Activated naive CD8-positive, alpha-beta T cell treated with anti-CD3 and anti-CD28 coated beads, Interleukin-2, amount 50 U/mL, for 16 hours (primary cell): Measurements from ENCODE around the gene PYGM.

Experiments used
- DNase-seq: peaks from one replicate; pipeline ENCODE4 v3.0.0-alpha.2; 2020; ENCODE audit warnings: low read depth, low spot score

PYGM gene

DNA sequence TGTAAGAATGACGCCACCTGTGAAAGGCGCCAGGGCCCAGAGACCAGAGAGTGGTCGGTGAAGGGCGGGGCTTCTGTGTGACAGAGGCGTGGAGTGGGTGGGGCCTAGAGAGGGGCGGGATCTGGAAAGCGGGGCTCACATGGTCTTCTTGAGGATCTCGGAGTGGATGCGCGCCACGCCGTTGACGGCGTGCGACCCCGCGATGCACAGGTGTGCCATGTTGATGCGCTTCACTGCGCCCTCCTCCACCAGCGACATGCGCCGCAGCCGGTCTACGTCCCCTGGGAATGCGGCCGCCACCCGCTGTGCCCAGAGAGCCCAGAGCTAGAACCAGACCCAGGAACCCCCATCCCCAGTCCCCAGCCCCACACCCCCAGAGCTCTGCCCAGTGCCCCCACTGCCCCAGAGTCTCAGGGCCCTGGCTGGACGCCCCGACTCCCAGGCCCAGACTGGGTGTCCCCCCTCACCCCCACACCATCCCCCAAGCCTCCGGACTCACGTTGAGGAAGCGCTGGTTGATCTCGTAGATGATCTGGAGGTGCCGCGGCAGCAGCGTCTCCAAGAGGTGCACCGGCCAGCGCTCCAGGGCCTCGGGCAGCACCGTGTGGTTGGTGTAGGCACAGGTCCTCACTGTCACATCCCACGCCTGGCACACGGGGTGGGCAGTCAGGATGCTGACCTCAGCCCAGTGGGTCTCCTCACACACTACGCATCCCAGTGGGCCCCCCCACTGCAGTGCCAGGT lies 6.2 kb downstream of the PYGM start:
- no peak for DNase-seq

DNA sequence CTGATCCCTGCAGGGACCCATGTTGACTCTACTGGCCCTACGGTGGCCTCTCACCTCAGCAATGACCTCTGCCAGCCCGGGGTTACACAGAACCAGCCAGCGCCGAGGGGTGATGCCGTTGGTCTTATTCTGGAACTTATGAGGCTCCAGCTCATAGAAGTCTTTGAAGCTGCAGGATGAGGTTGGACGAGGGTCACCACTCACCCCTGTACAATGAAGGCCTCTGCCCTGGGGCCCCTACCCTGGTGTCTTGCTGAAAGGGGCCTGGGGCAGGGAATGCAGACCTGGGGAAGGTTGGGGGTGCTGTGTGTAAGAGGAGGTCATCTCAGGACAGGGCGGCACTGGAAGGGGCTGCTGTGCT lies 6.8 kb downstream of the PYGM start:
- DNase-seq, result no peak

DNA sequence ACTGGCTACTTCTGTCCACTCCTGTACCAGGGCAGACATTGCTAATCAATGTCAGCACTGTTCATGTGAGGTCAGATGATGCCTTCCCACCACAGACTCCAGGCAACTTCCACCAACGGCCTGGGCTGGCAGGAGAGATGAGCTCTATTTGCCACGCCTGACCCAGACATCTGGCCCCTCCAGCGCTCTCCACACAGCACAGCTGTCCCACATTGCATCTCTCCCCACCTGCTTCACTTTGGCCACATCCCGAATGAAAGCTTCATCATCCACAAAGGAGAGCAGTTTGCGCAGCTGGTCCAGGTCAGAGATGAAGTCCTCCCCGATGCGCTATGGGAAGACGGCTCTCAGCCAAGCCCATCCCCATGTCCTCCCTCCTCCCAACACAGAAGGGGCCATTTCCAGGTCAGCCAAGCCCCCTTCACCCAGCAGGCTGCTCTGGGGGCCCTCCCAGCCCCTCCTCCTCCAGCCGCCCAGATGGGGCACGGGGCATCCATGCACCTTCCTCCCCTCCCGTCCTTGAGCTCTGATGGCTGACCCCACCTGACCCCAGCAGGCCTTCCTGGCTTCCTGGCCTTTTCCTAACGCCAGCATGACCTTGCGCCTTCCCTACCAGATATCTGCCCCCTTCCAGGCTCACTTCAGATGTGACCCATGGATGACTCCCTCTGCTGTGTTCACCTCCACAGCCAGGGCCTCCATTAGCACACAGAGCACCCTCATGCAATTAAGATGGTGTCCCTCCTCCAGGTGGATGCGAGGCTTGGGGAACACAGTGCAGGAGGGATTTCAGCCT lies 7.4 kb downstream of the PYGM start:
- DNase-seq, result no peak

DNA sequence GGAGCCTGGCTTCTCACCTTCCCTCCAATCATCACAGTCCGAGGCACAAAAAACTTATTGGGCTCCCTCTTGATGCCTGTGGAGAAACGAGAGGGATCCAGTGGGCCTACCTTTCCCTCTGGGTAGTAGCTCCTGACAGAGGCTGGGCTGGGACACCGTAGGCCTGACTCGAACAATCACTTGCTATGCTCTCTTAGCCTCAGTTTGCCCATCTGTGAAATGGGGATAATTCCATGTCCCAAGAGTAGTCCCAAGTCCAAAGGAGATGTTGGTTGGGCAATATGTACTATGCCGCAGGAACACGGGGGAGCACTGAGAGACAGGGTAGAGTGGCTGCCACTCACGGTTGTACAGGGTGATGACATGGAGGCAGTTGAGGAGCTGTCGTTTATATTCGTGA lies 8.2 kb downstream of the PYGM start:
- DNase-seq, result no peak

DNA sequence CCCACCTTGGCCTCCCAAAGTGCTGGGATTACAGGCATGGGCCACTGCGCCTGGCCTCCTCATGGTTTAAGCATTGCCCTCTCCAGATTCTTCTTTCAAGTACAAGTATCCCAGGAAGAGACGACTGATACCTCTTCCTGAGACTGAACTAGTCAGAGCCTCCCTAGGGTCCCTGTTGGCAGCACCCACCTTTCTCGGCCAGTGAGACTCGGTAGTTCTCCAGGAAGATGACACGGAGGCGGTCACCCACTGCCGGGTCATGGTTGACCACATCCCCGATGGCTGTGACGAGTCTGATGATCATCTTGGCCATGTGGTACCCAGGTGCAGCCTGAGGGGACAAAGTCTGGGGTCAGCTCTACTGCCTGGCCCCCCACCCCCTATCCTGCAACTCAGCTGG lies 8.6 kb downstream of the PYGM start:
- no peak for DNase-seq

DNA sequence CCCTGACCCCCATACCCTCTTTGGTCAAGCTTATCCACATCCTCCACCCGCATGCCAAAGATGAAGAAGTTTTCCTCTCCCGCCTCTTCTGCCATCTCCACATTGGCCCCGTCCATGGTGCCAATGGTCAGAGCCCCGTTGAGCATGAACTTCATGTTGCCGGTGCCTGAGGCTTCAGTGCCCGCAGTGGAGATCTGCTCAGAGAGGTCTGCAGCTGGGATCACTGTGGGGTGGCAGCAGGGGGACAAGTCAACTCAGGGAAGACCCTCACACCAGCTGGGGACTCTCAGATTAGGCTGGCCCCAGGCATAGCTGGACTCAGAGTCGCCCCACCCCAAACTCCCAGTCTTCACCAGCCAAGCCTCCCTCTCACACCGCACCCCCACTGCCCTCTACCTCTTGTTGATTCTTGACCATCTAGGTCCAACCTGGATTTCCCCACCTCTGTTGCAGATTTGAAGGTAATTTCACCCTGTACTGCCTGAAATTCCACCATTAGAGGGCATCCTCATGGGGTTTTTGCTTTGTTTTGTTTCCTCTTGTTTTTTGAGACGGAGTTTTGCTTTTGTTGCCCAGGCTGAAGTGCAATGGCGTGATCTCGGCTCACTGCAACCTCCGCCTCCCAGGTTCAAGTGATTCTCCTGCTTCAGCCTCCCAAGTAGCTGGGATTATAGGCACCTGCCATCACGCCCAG lies 9.3 kb downstream of the PYGM start:
- DNase-seq, result no peak

DNA sequence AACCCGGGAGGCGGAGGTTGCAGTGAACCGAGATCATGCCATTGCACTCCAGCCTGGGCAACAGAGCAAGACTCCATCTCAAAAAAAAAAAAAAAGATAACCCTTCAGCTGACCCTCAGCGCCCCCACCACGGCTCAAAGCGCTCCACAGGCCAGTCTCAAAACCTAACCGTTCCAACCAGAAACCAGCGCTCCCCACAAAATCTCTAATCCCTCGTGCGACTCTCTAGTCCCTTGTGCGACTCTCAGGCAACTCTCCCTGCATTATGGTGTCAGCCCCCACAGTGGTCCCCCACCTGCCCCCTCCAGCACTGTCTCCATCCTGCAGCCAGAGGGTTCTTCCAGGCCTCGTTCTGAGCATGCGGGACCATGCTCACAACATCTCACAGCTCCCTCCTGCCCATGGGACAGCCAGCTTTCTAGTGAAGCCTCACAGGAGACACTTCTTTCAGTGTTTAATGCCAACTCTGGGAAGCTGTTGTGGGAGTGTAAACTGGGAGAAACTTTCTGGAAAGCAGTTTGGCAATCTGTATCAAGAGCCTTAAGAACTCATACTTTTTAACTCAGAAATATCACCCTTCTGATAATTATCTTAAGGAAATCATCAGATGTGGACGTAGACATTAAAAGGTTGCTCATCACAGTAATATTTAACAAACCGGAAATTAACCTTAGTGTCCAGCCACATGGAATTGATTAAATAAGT lies 11.7 kb downstream of the PYGM start:
- no peak for DNase-seq

DNA sequence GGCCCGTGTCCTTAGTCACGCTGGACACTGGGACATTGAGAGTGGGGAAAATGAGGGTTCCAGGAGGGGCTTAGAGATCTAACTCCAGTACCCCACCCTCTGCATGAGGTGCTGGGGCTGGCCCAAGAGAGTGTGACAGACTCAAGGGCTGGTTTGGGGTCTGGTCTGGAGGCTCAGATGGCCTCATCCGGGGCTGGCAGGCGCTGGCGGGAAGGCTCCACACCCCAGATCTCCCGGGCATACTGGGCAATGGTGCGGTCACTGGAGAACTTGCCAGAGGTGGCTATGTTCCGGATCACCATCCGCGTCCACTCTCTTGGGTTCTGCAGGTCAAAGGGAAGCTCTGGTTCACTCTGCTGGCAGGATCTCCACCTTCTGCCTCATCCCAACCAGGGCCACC lies 13.3 kb downstream of the PYGM start:
- no peak for DNase-seq

DNA sequence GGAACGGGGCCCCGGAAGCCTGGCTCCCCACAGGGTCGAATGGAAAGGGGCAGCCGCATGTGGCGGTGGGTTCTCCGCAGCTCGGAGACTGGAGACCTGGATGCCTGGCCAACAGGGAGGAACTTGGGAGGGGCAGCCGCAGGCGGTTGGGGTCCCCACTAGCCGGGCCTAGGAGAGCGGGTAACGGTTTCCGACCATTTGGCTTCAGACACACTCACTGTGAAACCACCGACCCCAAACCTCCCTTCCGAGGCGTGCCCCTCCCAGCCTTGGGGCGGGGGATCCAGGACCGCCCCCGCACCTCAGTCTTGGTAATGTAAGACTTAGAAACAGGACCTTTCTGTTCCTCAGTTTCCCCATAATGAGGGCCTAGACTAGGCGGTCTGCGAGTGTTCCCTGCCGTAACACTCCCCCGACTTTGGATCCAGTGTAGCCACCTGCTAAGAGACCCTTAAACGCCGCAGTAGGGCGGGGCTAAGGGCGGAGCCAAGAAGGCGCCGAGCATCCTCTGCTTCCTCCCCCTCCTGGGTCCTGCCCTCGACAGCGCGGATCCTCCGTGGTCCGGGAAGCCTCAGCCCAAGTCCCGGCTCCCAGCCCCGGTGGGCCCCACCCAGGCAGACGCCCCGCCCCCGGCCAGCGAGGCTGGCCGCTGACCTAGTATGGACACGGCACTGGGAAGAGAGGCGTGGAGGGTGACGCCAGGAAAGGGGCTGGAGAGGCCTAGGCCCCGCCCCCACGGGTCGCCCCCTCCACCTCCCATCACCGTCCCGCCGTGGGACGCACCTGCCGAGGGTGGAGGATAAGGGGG lies 14.0 kb downstream of the PYGM start:
- peak; percentile 37 for DNase-seq

DNA sequence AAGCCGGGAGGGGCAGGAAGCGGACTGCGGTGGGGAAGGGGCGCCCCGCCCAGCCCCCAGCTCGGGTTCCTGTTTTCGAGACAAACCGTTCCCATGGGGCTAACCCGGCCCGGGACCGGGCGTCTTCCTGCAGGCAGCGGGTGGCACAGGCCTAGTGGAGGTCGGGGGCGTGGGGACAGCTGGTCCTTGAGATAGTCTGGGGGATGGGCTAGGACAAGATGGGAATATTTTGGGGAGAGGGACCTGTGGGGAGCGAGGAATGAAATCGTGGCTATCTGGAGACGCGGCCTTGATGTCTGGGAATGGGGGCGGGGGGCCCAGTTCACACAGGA lies 14.6 kb downstream of the PYGM start:
- DNase-seq, result no peak

DNA sequence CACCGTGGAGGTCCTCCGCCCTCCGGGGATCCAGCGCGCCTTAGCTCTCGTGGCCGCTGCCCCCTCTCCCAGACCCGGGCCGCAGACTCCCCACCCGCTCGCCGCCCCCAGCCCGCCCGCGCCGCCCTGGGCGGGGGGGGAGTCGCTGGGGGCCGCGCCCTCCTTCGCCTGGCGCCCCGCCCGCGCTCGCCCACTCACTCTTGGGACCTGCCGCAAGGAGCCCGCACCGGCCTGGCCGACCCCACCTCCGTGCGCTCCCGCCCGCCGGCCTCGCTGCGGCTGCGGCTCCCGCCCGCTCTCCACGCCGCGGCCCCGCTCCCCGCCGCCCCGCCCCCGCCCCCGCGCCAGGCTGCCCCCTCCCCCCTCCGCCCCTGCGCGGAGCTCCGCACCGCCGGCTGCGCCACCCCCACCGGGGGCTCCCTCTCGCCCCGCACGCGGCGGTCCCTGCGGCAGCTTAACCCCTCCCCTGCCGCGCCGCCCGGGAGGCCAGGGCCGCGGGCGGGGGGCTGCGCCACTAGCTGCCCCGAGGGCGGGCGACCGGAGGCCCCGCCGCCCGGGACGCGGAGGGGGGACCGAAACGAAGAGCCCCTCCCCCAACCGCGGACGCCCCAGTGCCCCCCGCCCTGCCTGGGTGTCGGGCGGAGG lies 15.1 kb downstream of the PYGM start:
- no peak for DNase-seq

DNA sequence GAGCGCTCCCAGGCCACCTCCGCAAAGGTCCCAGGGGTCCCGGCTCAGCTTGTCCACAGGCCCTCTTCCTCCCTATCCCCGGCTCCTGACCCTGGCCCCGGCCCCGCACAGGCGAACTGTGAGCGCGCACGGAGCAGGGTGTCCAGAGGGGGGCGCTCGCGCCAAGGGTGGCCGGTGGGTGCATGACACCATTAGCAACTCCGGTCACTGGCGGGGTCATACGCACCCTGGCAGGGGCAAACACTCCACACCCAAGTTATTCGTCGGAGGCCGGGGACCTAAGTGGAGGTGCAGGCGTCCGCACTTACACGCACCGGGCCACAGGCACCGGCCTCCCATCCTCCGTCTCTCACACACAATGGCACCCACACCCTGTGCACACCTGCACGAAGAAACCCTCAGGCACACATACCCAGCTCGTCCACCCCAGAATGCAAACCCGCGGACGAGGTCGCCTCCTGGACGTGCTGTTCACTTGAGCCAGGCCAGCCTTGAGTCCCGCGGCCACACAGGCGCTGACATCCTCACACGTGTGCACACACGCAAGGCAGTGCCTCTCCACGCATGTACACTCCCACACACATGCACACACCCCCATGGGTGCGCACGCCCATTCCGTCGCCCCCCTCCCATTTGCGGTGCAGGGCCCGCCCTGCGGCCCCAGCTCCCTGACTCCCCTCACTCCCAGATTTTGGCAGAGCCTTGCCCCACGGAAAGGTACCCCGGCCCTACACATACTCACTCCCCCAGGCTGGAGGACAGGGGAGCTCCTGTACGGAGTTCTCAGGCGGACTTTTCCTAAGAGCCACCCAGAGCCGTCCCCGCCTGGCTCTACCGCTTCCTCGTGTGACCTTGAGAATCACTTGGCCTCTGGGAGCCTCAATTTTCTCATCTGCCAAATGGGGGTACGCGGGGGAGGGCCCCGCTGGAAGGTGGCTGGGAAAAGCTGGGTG lies 15.9 kb downstream of the PYGM start, which contains the start of gene RASGRP2:
Gene RASGRP2, minus strand, starts transcription at position 552 of the 953 bp plus-strand sequence. CDS start 1,276 bp downstream, outside the sequence.
- peak; percentile 45 for DNase-seq

DNA sequence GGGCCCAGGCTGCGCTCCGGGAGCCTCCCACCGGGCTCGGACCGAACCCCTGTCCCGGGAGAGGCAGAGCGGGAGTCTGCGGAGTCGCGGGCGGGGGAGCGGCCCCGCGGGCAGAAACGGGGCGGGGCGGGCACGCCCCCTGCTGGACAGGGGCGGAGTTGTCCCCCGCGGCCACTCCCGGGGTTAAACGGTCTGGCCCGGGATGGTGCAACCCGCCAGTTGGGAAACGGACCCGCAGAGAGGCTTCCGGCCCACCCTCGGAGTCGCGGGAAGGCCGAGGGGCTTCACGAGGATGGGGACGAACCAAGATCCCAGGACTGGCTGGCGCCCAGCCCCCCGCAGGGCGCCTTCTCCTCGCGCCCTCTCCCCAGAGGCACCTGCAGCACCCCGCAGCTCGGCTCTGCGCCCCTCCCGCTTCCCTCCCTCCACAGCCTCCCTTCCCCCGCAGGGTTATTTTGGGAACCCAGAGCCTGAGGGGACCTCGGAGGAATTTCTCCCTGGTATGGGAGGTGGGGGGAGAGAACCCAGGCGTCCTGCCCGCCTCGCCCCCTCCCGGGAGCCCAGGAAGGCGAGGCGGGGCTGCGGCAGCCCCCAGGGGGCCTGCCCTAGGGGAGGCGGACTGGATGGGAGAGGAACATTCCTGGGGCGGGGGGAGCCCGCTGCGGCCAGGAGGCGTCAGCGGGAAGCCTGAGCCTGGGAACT lies 16.7 kb downstream of the PYGM start:
- DNase-seq, result peak; percentile 54

DNA sequence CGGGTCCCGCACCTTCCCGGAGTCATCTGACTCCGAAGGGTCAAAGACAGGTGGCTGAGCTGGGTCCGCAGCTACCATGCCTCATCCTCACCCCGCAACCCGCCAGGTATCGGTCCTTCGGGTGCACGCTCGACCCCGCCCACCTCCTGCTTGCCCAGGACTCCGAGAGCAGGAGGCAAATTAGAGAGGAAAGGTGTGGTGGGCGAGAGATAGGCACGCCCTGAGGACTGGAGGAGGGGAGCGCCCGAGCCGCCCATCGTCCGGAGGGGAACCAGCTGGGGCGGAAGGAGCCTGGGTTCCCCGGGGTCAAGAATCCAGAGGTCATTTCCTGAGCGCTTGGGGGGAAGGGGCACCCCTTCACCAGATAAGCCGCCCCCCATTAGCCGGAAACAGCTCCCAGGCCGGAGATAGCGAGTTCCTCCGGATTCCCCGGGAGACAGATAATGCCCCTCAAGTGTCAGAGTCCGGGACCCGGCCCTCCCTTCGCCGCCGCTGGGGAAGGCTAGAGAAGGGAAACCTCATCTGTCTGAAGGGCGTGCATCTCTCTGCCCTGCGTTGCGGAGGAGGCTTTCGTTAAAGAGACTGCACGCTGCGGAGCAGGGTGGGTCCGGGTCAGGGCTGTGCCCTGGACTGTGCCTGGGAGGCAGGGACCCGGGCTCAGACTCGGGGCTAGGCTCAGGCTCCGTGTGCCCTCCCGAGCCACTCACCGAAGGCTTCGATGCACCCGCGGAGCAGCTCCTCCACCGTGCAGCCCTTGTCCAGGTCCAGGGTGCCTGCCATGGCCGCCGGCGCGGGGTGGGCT lies 17.5 kb downstream of the PYGM start:
- DNase-seq, result no peak

DNA sequence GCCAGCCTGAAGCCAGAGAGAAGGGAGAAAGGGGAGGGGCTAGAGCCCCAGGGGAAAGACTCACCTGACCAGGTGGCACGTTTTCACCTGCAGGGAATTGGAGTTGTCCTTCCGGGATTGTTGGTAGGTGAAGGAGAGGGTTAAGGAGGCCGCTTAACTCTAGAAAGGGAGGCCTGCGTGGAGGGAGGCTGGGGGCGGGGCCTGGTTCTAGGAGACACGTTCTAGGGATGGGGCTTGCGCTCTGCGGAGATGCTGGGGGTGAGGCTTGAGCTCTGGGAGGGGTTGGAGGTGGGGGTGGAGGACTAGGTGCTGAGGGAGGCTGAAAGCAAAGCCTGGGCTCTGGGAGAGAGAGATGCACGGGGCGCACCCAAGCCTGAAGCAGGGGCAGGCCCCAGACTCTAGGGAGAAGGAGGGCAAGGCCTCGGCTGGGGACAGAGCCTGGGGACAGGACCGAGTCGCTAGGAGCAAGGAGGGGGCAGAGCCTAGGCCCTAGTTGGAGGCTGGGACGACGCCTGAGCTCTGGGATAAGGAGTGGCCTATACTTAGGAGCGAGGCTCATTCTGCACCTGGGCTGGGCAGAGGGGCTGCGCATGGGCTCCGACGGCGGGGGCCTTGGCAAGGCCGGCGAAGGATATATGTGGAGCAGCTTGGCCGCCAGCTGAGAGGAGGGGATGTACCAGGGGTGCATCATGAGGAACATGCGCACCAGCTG lies 18.2 kb downstream of the PYGM start:
- DNase-seq, result no peak

DNA sequence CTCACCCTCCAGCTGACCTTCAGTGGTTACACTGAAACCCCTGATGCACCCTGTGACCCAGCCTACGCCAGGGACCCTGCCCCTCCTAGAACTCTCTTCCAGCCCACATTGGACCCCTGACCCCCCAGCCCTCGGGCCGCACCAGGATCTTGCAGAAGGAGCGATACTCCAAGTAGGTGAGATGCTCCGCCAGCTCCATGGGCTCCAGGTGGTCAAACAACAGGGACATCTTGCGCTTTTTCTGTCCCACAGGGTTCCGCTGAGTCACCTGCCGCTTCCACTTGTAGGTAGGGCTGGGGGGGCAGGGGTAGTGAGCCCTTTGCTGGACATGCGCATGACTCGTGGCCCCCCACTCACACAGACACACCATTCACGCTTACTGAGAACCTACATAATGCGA lies 19.9 kb downstream of the PYGM start:
- DNase-seq, result no peak

DNA sequence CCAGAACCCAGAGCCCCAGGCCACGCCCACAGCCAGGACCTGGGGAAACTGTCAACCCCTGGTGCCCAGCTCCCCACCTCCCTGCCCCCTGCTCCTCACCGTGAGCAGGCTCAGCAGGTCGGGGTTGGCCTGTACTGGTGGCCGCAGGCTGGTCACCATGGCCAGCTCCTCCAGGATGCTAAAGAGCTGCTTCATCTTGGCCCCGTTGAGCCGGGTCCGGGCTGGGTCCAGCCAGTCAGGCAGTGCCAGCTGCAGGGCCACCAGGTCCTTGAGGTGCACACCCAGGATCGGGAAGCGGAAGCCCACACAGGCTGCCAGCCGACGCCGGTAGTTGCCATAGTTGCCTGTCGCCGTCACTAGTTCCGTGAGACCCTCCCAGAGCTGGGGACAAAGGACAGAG lies 23.1 kb downstream of the PYGM start:
- DNase-seq, result no peak
